NCI-H526 treated with DMSO at 0.1 percent for 48 hours (cell line): ENCODE results near the gene ATG4C.

Source experiments
- DNase-seq: peaks from one replicate; lab custom pipeline; 2025; lab: John Stamatoyannopoulos, UW

ATG4C gene

GRCh38 chr1:62904856-62905225 lies 120.9 kb downstream of the ATG4C start:
- no peak for DNase-seq

GRCh38 chr1:62905309-62905708 lies 121.4 kb downstream of the ATG4C start:
- no peak for DNase-seq

- DNase-seq = no peak
Observed at GRCh38 chr1:62905872-62906271, 121.9 kb downstream of the ATG4C start.

DNA sequence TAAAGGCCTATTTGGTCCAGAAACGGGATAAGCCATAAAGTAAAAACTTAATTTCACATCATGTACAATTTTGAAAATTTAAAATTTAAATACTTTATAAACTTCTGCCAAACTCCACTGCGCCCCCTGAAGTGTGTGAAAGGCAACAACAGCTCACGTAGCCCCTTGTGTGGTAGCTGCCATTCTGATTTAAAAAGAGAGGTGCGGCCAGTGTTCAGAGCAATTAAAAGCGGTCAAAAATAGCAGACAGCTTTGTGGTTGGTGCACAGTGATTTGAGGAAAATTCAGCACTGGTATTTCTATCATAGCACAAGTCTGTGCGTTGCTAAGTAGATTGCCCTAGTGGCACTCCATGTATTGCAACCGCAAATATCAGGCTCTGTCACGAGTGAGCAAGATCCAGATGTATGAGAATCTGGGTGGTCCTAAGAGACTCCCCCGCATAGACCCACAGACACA lies 122.5 kb downstream of the ATG4C start:
- DNase-seq = no peak

GRCh38 chr1:62908168-62908695 lies 124.3 kb downstream of the ATG4C start:
- DNase-seq = no peak

- no peak for DNase-seq
Observed at GRCh38 chr1:62912028-62912638, 128.2 kb downstream of the ATG4C start.
